H1 (cell line): ENCODE results near the gene AHI1. TPM values are rescaled to one million over a fixed set of nuclear protein-coding genes. Genes with fewer than 3 reads are reported as not detected.

Experiments used
- ASH2L ChIP-seq: fragments of 200-600, 300-600 bp; sonication (generic); IDR thresholded peaks from one replicate; pipeline ENCODE4 v1.7.1; 2017; ENCODE audit warnings: low read length
- CEBPB ChIP-seq: IDR thresholded peaks from 2 replicates; pipeline ENCODE4 v1.6.1; 2012; ENCODE audit warnings: low read depth, low read length
- HDAC2 ChIP-seq, 2 experiments: fragments of 300-600 bp in 1 of 2; sonication (generic) in 1 of 2; IDR thresholded peaks; 2 replicates each; pipeline ENCODE4 v1.6.1; 2011 to 2012; ENCODE audit warnings: low read depth in 2 of 2, low read length in 2 of 2, mild to moderate bottlenecking in 2 of 2, moderate library complexity in 2 of 2, borderline replicate concordance in 1 of 2, inconsistent platforms in 1 of 2
- SP1 ChIP-seq: IDR thresholded peaks from 2 replicates; pipeline ENCODE4 v1.6.1; 2011; ENCODE audit warnings: low read depth, low read length
- TCF12 ChIP-seq: IDR thresholded peaks from 2 replicates; pipeline ENCODE4 v1.6.1; 2011; ENCODE audit warnings: low read depth, mild to moderate bottlenecking, low read length
- polyA plus RNA-seq, 7 experiments: library from polyadenylated mRNA; depleted of rRNA in 3 of 7; stranded (reverse) in 5 of 7; unstranded in 2 of 7; fragments of >200 nt in 5 of 7; fragments of 200-250 nt in 2 of 7; gene quantifications; 1 replicate in 5 of 7; 2 replicates in 1 of 7; 4 replicates in 1 of 7; pipeline versions ENCODE4 v1.2.1 to v1.2.3, GENCODE V29; 2011 to 2013; ENCODE audit warnings: missing spikeins in 2 of 7, mixed read lengths in 2 of 7
- total RNA-seq: library from RNA; stranded (reverse); fragmentation: NEBNext Ultra II Directional; extraction: Animal tissue kit (Norgen Biotek cat#: 25700); gene quantifications from 2 replicates; pipeline ENCODE4 v1.2.1, GENCODE V29; 2021

AHI1 gene
- total and polyA plus RNA-seq, 2 of the 8 experiments (the other 6 are each of a cell fraction or from before 2014, with no cell fraction given) = 4.2 to 19.6 TPM

DNA sequence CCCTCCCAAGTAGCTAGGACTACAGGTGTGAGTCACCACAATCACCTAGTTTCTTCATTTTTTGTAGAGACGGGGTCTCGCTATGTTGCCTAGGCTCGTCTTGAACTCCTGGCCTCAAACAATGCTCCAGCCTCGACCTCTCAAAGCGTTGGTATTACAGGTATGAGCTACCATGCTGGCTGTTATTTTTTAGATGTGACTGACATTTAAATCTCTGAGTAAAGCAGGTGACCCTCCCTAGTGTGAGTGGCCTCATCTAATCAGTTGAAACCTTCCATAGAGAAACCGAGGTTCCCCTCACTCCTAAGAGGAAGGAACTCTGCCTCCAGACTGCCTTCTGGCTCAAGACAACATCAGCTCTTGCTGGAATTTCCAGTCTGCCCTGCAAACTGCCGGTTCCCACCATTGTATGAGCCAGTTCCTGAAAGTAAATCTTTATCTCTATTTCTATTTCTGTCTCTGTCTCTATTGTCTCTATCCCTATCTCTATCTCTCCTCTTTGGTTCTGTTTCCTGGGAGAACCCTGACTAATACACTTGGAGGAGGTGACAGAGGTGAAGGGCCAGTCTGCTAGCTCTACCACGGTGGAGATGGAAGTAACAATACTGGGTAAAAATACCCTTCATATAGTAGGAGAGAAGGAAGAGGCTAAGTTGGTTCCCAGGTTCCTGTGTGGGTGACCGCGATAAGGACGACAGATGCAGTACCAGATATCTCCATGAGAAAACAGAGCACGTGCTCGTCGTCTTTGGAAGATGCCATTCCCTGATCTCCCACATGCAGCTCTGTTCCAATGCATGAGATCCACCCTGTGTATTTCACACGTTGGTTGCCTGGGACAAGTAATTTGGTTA lies 235.4 kb downstream of the AHI1 start (continued):
- TF ChIP-seq TCF12 = no peak
- TF ChIP-seq ASH2L = no peak
- TF ChIP-seq CEBPB = no peak
- TF ChIP-seq HDAC2 (IDR thresholded peaks at IDR 0.05; ENCODE audit: borderline replicate concordance in 1 of 2, low read depth in 2 of 2, low read length in 2 of 2) = no peak
- TF ChIP-seq SP1 = no peak
